ENCODE results near the gene OLFML1.
"Not testable (repeated sequence)": the region's sequence is repeated elsewhere in the genome, so short reads cannot be mapped to it uniquely, and the experiment has no call there.

The OLFML1 gene

GRCh38 chr11:7515447-7515886, 30.2 kb downstream of the OLFML1 start:
- H3K4me3 ChIP-seq (ENCODE audit: low read depth, low read length), result no peak overlapping the region
- TF ChIP-seq CTCF (IDR thresholded peaks at IDR 0.05; ENCODE audit: low read depth, low read length), result no peak

DNA sequence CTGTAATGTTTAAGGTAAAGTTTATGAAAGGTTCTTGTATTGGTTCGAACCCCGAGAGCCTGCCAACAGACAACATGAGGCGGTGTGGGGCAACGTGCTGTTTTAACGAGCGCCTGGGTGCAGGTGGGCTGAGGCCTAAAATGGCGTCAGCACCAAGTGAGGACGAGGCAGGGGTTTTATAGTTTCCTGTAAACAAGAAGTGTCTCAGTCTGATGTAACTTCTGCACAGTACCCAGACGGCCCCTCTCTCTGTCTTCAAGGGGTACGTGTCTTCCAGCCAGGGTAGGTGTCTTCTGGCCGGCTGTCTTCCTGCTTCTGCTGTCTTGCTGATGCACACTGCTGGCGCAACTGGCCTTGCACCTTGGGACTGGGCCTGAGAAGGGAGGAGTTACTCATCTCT, 31.2 kb downstream of the OLFML1 start:
- H3K4me3 ChIP-seq (ENCODE audit: low read depth, low read length), result no peak overlapping the region
- no peak for TF ChIP-seq CTCF (IDR thresholded peaks at IDR 0.05; ENCODE audit: low read depth, low read length)

DNA sequence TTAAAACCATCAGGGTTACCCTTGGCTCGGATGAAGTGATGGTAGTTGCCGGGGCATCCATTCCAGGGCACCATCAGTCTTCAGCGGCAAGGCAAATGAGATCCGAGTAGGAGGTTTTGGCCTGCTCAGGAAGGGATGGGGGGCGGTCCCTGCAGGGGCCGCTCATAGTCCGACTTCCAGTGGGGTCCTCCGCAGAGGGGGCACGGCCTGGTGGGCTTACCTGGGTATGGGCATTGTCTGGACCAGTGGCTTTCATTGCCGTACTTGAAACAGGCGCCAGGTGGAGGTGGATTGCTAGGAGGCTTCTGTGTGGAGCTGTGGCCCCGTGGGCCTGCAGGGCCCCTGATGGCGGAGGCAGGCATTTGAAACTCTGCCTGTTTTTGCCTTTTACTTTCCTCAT, 32.4 kb downstream of the OLFML1 start:
- not testable (repeated sequence) for H3K4me3 ChIP-seq (ENCODE audit: low read depth, low read length)

DNA sequence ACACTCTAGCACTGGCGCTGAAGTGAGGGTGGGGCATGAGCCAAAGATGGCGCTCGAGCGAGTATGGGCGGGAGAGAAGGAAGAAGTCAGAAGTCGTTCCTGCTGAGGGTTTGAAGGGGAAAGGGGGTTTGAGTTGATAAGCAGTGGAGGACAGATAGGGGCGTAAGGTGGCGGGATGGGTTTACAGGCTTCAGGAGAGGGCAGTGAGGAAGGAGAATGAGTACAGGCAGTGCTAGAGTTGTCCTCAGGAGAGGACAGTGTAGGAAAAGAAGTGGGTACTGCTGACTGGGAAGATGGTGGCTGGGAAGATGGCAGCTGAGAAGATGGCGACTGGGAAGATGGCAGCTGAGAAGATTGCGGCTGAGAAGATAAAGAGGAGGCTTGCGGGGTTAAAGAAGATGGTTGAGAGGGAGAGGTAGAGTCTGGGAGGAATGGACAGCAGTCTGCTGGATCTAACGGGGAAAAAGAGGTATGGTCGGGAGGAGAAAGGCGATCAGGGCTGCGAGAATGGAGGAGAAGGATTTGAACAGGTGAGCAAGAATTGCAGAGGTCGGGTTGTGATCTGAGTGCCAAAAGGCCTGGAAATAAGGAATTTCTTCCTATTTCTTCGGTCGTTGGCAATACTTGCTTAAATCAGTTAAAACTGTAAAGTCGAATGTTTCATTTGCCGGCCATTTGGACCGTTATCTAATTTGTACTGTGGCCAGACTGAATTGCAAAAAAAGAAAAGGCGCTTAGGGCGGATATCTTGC, 33.7 kb downstream of the OLFML1 start:
- TF ChIP-seq CTCF (IDR thresholded peaks at IDR 0.05; ENCODE audit: low read depth, low read length), result no peak
- H3K4me3 ChIP-seq (ENCODE audit: low read depth, low read length), result no peak overlapping the region

DNA sequence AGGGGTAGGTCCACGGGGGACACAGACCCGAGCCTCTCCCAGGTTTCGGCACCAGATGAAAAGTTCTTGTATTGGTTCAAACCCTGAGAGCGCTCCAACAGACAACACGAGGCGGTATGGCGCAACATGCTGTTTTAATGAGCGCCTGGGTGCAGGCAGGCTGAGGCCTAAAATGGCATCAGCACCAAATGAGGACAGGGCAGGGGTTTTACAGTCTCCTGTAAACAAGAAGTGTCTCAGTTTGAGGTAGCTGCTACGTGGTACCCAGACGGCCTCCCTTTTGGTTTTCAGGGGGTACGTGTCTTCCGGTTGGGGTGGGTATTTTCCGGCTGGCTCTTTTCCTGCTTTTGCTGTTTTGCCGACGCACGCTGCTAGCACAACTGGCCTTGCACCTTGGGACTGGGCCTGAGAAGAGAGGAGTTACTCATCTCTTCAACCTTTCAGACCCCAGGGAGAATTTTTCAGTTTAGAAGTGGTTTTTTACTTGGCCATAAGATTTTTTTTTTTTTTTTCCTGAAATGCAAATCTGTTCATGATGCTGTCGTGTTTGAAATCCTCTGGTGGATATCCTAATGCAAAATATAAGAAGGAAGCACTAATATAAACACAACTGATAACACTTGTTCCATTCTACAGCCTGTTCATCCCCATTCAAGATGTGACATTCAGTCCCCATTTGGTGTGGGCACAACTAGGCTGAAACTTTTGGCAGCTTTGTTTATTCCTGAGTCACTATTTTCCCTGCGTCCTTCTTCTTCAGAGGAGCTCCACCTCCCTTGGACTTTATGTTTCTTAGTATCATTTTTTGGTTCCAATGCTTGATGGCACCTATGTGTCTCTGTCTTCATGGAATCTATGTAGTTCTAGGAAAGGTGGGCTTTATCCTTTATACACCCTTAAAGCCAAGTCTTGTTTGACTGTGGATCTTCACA, 35.0 kb downstream of the OLFML1 start:
- no peak overlapping the region for H3K4me3 ChIP-seq (ENCODE audit: low read depth, low read length)
- no peak for TF ChIP-seq CTCF (IDR thresholded peaks at IDR 0.05; ENCODE audit: low read depth, low read length)

- no peak overlapping the region for H3K4me3 ChIP-seq (ENCODE audit: low read depth, low read length)
- TF ChIP-seq CTCF (IDR thresholded peaks at IDR 0.05; ENCODE audit: low read depth, low read length), result no peak
Measured at GRCh38 chr11:7520981-7521487, 35.7 kb downstream of the OLFML1 start.

DNA sequence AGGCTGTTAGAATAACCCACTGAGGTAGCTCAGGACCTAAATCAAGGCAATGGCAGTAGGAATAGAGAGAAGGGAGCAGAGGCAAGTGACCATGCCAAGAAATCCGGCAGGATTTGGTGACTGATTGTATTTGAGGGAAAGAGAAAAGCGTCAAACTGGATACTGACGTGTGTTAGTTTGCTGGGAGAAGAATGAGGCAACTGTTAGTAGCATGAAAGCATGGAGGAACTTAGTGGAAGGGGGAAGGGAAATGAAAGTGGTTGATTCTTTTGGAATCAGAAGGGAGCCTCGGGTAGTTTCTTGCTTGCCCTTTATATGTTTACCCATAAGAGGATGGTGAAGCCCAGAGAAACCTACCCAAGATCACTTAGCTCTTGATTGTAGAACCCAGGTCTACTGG, 36.8 kb downstream of the OLFML1 start:
- H3K4me3 ChIP-seq (ENCODE audit: low read depth, low read length), result no peak overlapping the region
- TF ChIP-seq CTCF (IDR thresholded peaks at IDR 0.05; ENCODE audit: low read depth, low read length), result no peak

All from WI38 (cell line).